GOT3 (cell line): ENCODE measurements around the gene TEX29.

ENCODE experiments used
- DNase-seq: peaks from one replicate; lab custom pipeline; 2025; ENCODE audit warnings: mixed read lengths; lab: John Stamatoyannopoulos, UW

Gene TEX29

DNA sequence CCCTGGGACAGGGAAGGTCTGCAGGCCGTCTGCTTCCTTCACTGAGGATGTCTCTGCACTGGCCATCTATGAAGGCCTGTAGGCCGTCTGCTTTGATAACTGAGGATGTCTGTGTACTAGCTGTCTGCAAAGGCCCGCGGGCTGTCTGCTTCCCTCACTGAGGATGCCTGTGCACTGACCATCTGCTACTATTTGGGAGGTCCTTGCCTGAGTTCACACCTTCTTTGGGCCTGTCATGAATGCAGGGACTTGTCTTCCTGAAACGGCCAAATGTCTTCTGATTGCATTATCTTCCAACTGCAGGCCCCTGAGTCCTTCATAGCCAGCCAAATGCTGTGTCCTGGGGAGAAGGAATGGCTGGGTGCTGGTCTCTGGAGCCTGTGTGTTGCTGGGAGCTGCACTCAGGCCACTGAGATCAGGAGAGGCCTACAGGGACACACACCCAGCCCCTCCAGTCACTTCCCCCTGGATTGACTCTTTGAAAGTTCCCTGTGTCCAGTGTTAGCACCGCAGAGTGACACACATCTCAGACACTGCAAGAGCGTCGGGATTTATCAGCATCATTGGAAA is 72.9 kb downstream of the TEX29 start:
- no peak for DNase-seq
